ENCODE data around the gene ITGB6. TPM values are rescaled to one million over a fixed set of nuclear protein-coding genes. Genes with fewer than 3 reads are reported as not detected.

ITGB6 gene
- total and polyA plus RNA-seq, 10 of the 15 experiments (the other 5 are each of a cell fraction or from before 2014, with no cell fraction given) = 0.04 TPM; not detected in 9

DNA sequence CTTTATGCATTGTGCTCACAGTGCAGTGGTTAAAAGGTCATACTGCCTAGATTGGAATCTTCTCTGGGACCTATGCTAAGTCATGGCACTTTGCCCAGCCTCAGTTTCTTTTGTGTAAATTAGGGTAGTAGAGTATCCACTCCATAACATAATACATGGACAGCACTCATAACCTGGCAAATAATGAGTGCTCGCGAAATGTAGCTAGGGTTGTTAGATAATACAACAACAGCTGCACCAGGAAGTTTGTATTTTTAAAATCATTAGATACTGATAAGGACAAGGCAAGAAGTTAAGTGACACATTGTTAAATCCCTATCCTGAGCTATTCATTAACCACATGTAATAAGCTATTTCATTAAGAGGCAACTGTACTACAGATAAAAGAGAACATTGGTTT is 123.8 kb downstream of the ITGB6 start:
- CTCF ChIA-PET = interaction anchor here (0.9 to 1.9 kb wide), 5 partner anchors 15 to 33 kb away, joined by 3 to 12 read pairs (median 4); no protein-coding TSS in a partner anchor
- 95% methylated on average over 2 of the region's 2 CpGs for WGBS (ENCODE audit: insufficient coverage, insufficient replicate concordance, low lambda C conversion rate, missing lambda C conversion rate)
- no TSS peak for BruUV-seq (replicated peaks)
- ATAC-seq (no peak), DNase-seq (ENCODE audit: low read depth, low spot score) (no peak), FAIRE-seq (no peak)
- Histone ChIP-seq H3K79me2 (ENCODE audit: control insufficient read depth, insufficient read depth, low read length) (no peaks in the 10 kb centered on the region), H3K36me3 (ENCODE audit: control insufficient read depth in 2 of 2, insufficient read depth in 2 of 2, low read length in 1 of 2) (no peaks in the 10 kb centered on the region), H3K27ac (ENCODE audit: control insufficient read depth, insufficient read depth) (no peak overlapping the region), H2AFZ (ENCODE audit: control insufficient read depth, low read depth, low read length) (no peak overlapping the region), H3K9me3 (replicated peaks; ENCODE audit: control insufficient read depth, insufficient read depth, low read length) (no peaks in the 10 kb centered on the region), H3K27me3 (replicated peaks in 1 of 2; ENCODE audit: control insufficient read depth in 2 of 2, insufficient read depth in 2 of 2, low read length in 1 of 2) (peaks cover 0 to 2% of the 10 kb centered on the region in 2 experiments; a peak in 1 of 4 replicates), H4K20me1 (ENCODE audit: control insufficient read depth, insufficient read depth) (peaks cover 2% of the 10 kb centered on the region; the same call in 1 of the 2 replicates), H3K4me2 (ENCODE audit: control insufficient read depth, insufficient read depth) (no peak overlapping the region), H3K4me1 (ENCODE audit: control insufficient read depth, insufficient read depth, low read length) (no peaks in the 10 kb centered on the region), H3K9ac (ENCODE audit: control insufficient read depth, insufficient read depth, low read length) (no peak overlapping the region), H3K4me3 (no peak overlapping the region)
- in situ Hi-C loops (cut with MboI) (no loop called here), intact Hi-C loops (cut with micrococcal nuclease; ENCODE audit: unreplicated experiment) (no loop called here)
- SMC1A ChIA-PET (ENCODE audit: uncharacterized antibody, unreplicated experiment) = interaction anchor here (0.9 to 3.0 kb wide), 4 partner anchors 9 to 18 kb away, joined by 3 to 16 read pairs (median 4); no protein-coding TSS in a partner anchor
- no peak for TF ChIP-seq GATAD2B (conservative IDR thresholded peaks at IDR 0.05; ENCODE audit: low read depth)
- RAD21 ChIA-PET (ENCODE audit: unreplicated experiment) = no interaction called here
- POLR2A ChIA-PET = no interaction called here

DNA sequence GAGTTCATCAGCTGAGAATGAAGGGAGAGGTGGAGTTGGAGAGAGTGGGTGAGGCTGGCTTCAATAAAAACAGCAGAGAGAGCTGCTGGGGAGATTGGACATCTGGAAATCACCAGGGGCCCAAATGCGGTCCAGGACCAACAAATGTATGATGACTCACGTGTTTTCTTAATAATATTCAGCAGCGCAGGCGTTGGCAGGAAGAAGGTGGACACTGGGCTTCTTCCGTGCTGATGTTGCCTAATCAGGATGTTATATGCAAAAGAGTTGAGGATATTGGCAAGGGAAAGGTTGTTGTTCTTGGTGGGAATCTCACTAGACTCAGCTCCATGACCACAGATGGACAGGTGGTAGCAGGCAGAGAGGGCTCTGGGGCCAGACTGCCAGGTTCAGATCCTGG is 124.9 kb downstream of the ITGB6 start:
- POLR2A ChIA-PET = no interaction called here
- Histone ChIP-seq H3K4me2 (ENCODE audit: control insufficient read depth, insufficient read depth) (no peak overlapping the region), H3K4me3 (no peak overlapping the region), H3K9me3 (replicated peaks; ENCODE audit: control insufficient read depth, insufficient read depth, low read length) (no peaks in the 10 kb centered on the region), H4K20me1 (ENCODE audit: control insufficient read depth, insufficient read depth) (peaks cover 2% of the 10 kb centered on the region; the same call in 1 of the 2 replicates), H3K27ac (ENCODE audit: control insufficient read depth, insufficient read depth) (no peak overlapping the region), H3K9ac (ENCODE audit: control insufficient read depth, insufficient read depth, low read length) (no peak overlapping the region), H2AFZ (ENCODE audit: control insufficient read depth, low read depth, low read length) (no peak overlapping the region), H3K4me1 (ENCODE audit: control insufficient read depth, insufficient read depth, low read length) (no peaks in the 10 kb centered on the region), H3K79me2 (ENCODE audit: control insufficient read depth, insufficient read depth, low read length) (no peaks in the 10 kb centered on the region), H3K27me3 (replicated peaks in 1 of 2; ENCODE audit: control insufficient read depth in 2 of 2, insufficient read depth in 2 of 2, low read length in 1 of 2) (peaks cover 0 to 2% of the 10 kb centered on the region in 2 experiments; a peak in 1 of 4 replicates), H3K36me3 (ENCODE audit: control insufficient read depth in 2 of 2, insufficient read depth in 2 of 2, low read length in 1 of 2) (no peaks in the 10 kb centered on the region)
- WGBS (ENCODE audit: insufficient coverage, insufficient replicate concordance, low lambda C conversion rate, missing lambda C conversion rate) = 61% methylated on average over 5 of the region's 5 CpGs
- no peak for TF ChIP-seq TCF7 (IDR thresholded peaks at IDR 0.05; ENCODE audit: borderline replicate concordance)
- no peak for TF ChIP-seq ZNF24 (IDR thresholded peaks at IDR 0.05)
- TF ChIP-seq, protein P1, sequence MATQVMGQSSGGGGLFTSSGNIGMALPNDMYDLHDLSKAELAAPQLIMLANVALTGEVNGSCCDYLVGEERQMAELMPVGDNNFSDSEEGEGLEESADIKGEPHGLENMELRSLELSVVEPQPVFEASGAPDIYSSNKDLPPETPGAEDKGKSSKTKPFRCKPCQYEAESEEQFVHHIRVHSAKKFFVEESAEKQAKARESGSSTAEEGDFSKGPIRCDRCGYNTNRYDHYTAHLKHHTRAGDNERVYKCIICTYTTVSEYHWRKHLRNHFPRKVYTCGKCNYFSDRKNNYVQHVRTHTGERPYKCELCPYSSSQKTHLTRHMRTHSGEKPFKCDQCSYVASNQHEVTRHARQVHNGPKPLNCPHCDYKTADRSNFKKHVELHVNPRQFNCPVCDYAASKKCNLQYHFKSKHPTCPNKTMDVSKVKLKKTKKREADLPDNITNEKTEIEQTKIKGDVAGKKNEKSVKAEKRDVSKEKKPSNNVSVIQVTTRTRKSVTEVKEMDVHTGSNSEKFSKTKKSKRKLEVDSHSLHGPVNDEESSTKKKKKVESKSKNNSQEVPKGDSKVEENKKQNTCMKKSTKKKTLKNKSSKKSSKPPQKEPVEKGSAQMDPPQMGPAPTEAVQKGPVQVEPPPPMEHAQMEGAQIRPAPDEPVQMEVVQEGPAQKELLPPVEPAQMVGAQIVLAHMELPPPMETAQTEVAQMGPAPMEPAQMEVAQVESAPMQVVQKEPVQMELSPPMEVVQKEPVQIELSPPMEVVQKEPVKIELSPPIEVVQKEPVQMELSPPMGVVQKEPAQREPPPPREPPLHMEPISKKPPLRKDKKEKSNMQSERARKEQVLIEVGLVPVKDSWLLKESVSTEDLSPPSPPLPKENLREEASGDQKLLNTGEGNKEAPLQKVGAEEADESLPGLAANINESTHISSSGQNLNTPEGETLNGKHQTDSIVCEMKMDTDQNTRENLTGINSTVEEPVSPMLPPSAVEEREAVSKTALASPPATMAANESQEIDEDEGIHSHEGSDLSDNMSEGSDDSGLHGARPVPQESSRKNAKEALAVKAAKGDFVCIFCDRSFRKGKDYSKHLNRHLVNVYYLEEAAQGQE (IDR thresholded peaks at IDR 0.05; ENCODE audit: low read depth, low read length) = no peak
- in situ Hi-C loops (cut with MboI) (no loop called here), intact Hi-C loops (cut with micrococcal nuclease; ENCODE audit: unreplicated experiment) (no loop called here)
- no peak for DNase-seq (ENCODE audit: low read depth, low spot score)
- SMC1A ChIA-PET (ENCODE audit: uncharacterized antibody, unreplicated experiment) = interaction anchor here (1.6 to 3.0 kb wide), 2 partner anchors 11 to 16 kb away, joined by 5 to 16 read pairs; no protein-coding TSS in a partner anchor
- RAD21 ChIA-PET (ENCODE audit: unreplicated experiment) = no interaction called here
- no TSS peak for BruUV-seq (replicated peaks)
- no peak for ATAC-seq
- no peak for FAIRE-seq
- CTCF ChIA-PET = interaction anchor here (1.9 to 2.1 kb wide), 2 partner anchors 9 to 34 kb away, joined by 5 to 12 read pairs; no protein-coding TSS in a partner anchor

Data from GM12878 (cell line).